SH-SY5Y (cell line): ENCODE data around the gene GPC5.

Experiments
- GATA2 ChIP-seq: IDR thresholded peaks from 2 replicates; pipeline ENCODE4 v1.6.1; 2011; ENCODE audit warnings: mild to moderate bottlenecking, low read depth, low read length
- GATA3 ChIP-seq: IDR thresholded peaks from 2 replicates; pipeline ENCODE4 v1.6.1; 2011; ENCODE audit warnings: low read depth, mild to moderate bottlenecking, low read length, moderate library complexity

GPC5 gene

GRCh38 chr13:92900446-92900845 is 1502.0 kb downstream of the GPC5 start:
- TF ChIP-seq GATA2 (no peak), GATA3 (no peak)

DNA sequence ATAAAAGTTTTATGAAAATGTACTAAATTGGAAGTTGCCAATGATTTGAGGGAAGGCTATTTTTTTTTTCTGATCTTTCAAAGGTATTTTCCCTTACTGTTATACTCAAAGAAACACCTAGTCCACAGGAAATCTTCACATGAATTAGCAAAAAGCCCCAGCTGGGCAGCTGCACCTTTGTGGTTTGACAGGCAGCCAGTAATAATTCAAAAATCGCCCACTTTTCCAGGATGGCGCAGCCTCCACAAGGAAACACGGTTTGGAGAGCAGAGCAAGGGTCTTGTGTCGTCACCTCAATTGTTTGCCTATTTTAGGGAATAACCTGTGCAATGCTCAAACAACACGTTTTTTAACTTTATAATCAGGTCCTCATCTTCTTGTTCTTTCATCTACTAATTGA is 1503.3 kb downstream of the GPC5 start:
- TF ChIP-seq GATA3 = no peak
- no peak for TF ChIP-seq GATA2

- no peak for TF ChIP-seq GATA3
- TF ChIP-seq GATA2 = no peak
Measured at GRCh38 chr13:92912629-92913028, 1514.2 kb downstream of the GPC5 start.

DNA sequence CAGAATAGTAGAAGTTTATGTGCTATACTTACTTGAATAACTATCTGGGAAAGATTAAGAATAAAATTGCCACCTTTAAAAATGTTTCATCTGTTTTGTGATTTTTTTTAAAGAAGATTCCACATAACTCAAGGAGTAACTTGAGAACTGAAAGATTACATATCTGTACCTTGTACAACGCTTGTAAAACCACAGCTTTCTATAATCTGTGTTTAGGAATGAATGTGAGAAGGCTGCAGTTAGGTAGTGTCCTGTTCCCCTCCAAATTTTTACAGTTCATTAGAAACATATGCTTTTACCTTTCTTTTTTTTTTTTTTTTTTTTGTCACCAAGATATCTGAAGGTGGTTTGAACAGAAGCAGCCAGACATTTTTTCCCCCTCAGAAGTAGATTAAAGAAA is 1515.4 kb downstream of the GPC5 start:
- TF ChIP-seq GATA2 (no peak), GATA3 (no peak)
